Activated CD4-positive, alpha-beta memory T cell treated with anti-CD3 and anti-CD28 coated beads, Interleukin-2, amount 10 ng/mL, durations not matched to agents 7 days and 5 days (primary cell): ENCODE results near the gene TPCN1. TPM values are rescaled to one million over a fixed set of nuclear protein-coding genes. Genes with fewer than 3 reads are reported as not detected.

Experiments used
- CTCF ChIA-PET: fragments of 350-600 bp; sonication (Branson Sonifier 250); formaldehyde crosslinking; loops from one replicate; lab custom pipeline; 2021; ENCODE audit warnings: antibody characterized with exemption, inconsistent platforms; lab: Charles Lee
- POLR2A ChIA-PET: fragments of 350-600 bp; sonication (Branson Sonifier 250); formaldehyde crosslinking; loops from one replicate; lab custom pipeline; 2021; ENCODE audit warnings: antibody characterized with exemption; lab: Charles Lee
- DNase-seq: peaks from one replicate; pipeline ENCODE4 v3.0.0-alpha.2; 2020
- H3K27ac Mint-ChIP-seq: one replicate; pipeline ENCODE4 v1.8.0; 2021; ENCODE audit warnings: mild to moderate bottlenecking, mixed read lengths
- H3K27me3 Mint-ChIP-seq: one replicate; pipeline ENCODE4 v1.8.0; 2021; ENCODE audit warnings: mixed read lengths
- H3K36me3 Mint-ChIP-seq: one replicate; pipeline ENCODE4 v1.8.0; 2021; ENCODE audit warnings: low read depth, mixed read lengths
- H3K4me1 Mint-ChIP-seq: one replicate; pipeline ENCODE4 v1.8.0; 2021; ENCODE audit warnings: mixed read lengths
- H3K4me3 Mint-ChIP-seq: one replicate; pipeline ENCODE4 v1.8.0; 2021; ENCODE audit warnings: mild to moderate bottlenecking, mixed read lengths
- H3K9me3 Mint-ChIP-seq: one replicate; pipeline ENCODE4 v1.8.0; 2021; ENCODE audit warnings: mixed read lengths
- total RNA-seq, 2 experiments: library from RNA; stranded (reverse); gene quantifications; one replicate each; pipeline ENCODE4 v1.2.3, GENCODE V29; 2021

The TPCN1 gene
- total RNA-seq, 2 experiments from 2014 or later: 18.3 to 19.2 TPM

- ChIA-PET CTCF (interaction anchor here (0.9 to 1.0 kb wide), 2 partner anchors 65 to 165 kb away, joined by 3 to 4 read pairs; no protein-coding TSS in a partner anchor), POLR2A (interaction anchor here (1.3 to 2.1 kb wide), 6 partner anchors 22 to 77 kb away, joined by 3 to 14 read pairs (median 4); partner anchors contain the start of genes DDX54, RITA1 and TPCN1)
- Mint-ChIP-seq H3K4me3 (peak overlapping the region; percentile 14), H3K27ac (peak overlapping the region; percentile 62), H3K27me3 (no peaks in the 10 kb centered on the region), H3K9me3 (no peaks in the 10 kb centered on the region), H3K4me1 (peaks cover 36% of the 10 kb centered on the region), H3K36me3 (peaks cover 18% of the 10 kb centered on the region)
- peak; percentile 47 for DNase-seq
Measured at GRCh38 chr12:113261847-113262470, 40.7 kb downstream of the TPCN1 start.

- no peak for DNase-seq
- no peaks in the 10 kb centered on the region for H3K27me3 Mint-ChIP-seq
- H3K4me3 Mint-ChIP-seq: no peak overlapping the region
- CTCF ChIA-PET: no interaction called here
- no peaks in the 10 kb centered on the region for H3K9me3 Mint-ChIP-seq
- POLR2A ChIA-PET: interaction anchor here (1.3 to 2.1 kb wide), 5 partner anchors 23 to 77 kb away, joined by 3 to 14 read pairs (median 4); partner anchors contain the start of genes DDX54, RITA1 and TPCN1
- peak overlapping the region; percentile 9 for H3K27ac Mint-ChIP-seq
- H3K4me1 Mint-ChIP-seq: peaks cover 36% of the 10 kb centered on the region
- H3K36me3 Mint-ChIP-seq: peaks cover 20% of the 10 kb centered on the region
Measured at GRCh38 chr12:113262710-113263109, 41.4 kb downstream of the TPCN1 start.

GRCh38 chr12:113263431-113263963 is 42.2 kb downstream of the TPCN1 start:
- Mint-ChIP-seq H3K27me3 (no peaks in the 10 kb centered on the region), H3K9me3 (no peaks in the 10 kb centered on the region), H3K36me3 (peaks cover 24% of the 10 kb centered on the region), H3K4me1 (peaks cover 36% of the 10 kb centered on the region), H3K27ac (no peak overlapping the region), H3K4me3 (no peak overlapping the region)
- no peak for DNase-seq
- ChIA-PET CTCF (no interaction called here), POLR2A (interaction anchor here (1.5 kb wide), 1 partner anchor 59 kb away, joined by 3 read pairs; no protein-coding TSS in a partner anchor)

- H3K36me3 Mint-ChIP-seq: peaks cover 24% of the 10 kb centered on the region
- H3K27ac Mint-ChIP-seq: no peak overlapping the region
- peaks cover 27% of the 10 kb centered on the region for H3K4me1 Mint-ChIP-seq
- ChIA-PET CTCF (no interaction called here), POLR2A (interaction anchor here (1.1 kb wide), 1 partner anchor 44 kb away, joined by 3 read pairs; no protein-coding TSS in a partner anchor)
- no peaks in the 10 kb centered on the region for H3K9me3 Mint-ChIP-seq
- DNase-seq: no peak
- H3K4me3 Mint-ChIP-seq: no peak overlapping the region
- H3K27me3 Mint-ChIP-seq: no peaks in the 10 kb centered on the region
Measured at GRCh38 chr12:113266106-113266895, 45.0 kb downstream of the TPCN1 start.

GRCh38 chr12:113267621-113268020 is 46.4 kb downstream of the TPCN1 start:
- Mint-ChIP-seq H3K27ac (no peak overlapping the region), H3K4me1 (peaks cover 17% of the 10 kb centered on the region), H3K9me3 (no peaks in the 10 kb centered on the region), H3K27me3 (no peaks in the 10 kb centered on the region), H3K4me3 (no peak overlapping the region), H3K36me3 (peaks cover 22% of the 10 kb centered on the region)
- CTCF ChIA-PET: no interaction called here
- DNase-seq: no peak
- POLR2A ChIA-PET: interaction anchor here (1.1 kb wide), 1 partner anchor 45 kb away, joined by 3 read pairs; no protein-coding TSS in a partner anchor

- Mint-ChIP-seq H3K4me1 (peaks cover 13% of the 10 kb centered on the region), H3K4me3 (no peak overlapping the region), H3K36me3 (peaks cover 22% of the 10 kb centered on the region), H3K9me3 (no peaks in the 10 kb centered on the region), H3K27me3 (no peaks in the 10 kb centered on the region), H3K27ac (no peak overlapping the region)
- ChIA-PET POLR2A (no interaction called here), CTCF (no interaction called here)
- DNase-seq: no peak
Measured at GRCh38 chr12:113268136-113268535, 46.9 kb downstream of the TPCN1 start.

- DNase-seq: no peak
- no peak overlapping the region for H3K27ac Mint-ChIP-seq
- POLR2A ChIA-PET: no interaction called here
- no peak overlapping the region for H3K4me3 Mint-ChIP-seq
- H3K9me3 Mint-ChIP-seq: no peaks in the 10 kb centered on the region
- CTCF ChIA-PET: no interaction called here
- H3K36me3 Mint-ChIP-seq: peaks cover 20% of the 10 kb centered on the region
- no peaks in the 10 kb centered on the region for H3K27me3 Mint-ChIP-seq
- H3K4me1 Mint-ChIP-seq: peaks cover 9% of the 10 kb centered on the region
Measured at GRCh38 chr12:113268621-113269020, 47.4 kb downstream of the TPCN1 start.

- ChIA-PET POLR2A (no interaction called here), CTCF (interaction anchor here (0.6 kb wide), 1 partner anchor 72 kb away, joined by 3 read pairs; no protein-coding TSS in a partner anchor)
- Mint-ChIP-seq H3K27me3 (no peaks in the 10 kb centered on the region), H3K27ac (no peak overlapping the region), H3K9me3 (no peaks in the 10 kb centered on the region), H3K4me1 (peaks cover under 1% of the 10 kb centered on the region), H3K36me3 (peaks cover 15% of the 10 kb centered on the region), H3K4me3 (no peak overlapping the region)
- no peak for DNase-seq
Measured at GRCh38 chr12:113269257-113269943, 48.1 kb downstream of the TPCN1 start.

GRCh38 chr12:113270709-113271009 is 49.4 kb downstream of the TPCN1 start:
- peaks cover 14% of the 10 kb centered on the region for H3K36me3 Mint-ChIP-seq

GRCh38 chr12:113271466-113271852 is 50.2 kb downstream of the TPCN1 start:
- ChIA-PET POLR2A (no interaction called here), CTCF (no interaction called here)
- H3K27ac Mint-ChIP-seq: no peak overlapping the region
- H3K9me3 Mint-ChIP-seq: no peaks in the 10 kb centered on the region
- H3K27me3 Mint-ChIP-seq: no peaks in the 10 kb centered on the region
- peaks cover 9% of the 10 kb centered on the region for H3K36me3 Mint-ChIP-seq
- no peak for DNase-seq
- no peak overlapping the region for H3K4me3 Mint-ChIP-seq
- peaks cover 2% of the 10 kb centered on the region for H3K4me1 Mint-ChIP-seq

More at GRCh38 chr12:113270709-113271009, 49.4 kb downstream of the TPCN1 start:
- CTCF ChIA-PET: no interaction called here
- Mint-ChIP-seq H3K9me3 (no peaks in the 10 kb centered on the region), H3K4me1 (peaks cover 2% of the 10 kb centered on the region), H3K27me3 (no peaks in the 10 kb centered on the region), H3K4me3 (no peak overlapping the region), H3K27ac (no peak overlapping the region)
- POLR2A ChIA-PET: no interaction called here
- no peak for DNase-seq

GRCh38 chr12:113271853-113272561 is 50.7 kb downstream of the TPCN1 start:
- DNase-seq: no peak
- no peak overlapping the region for H3K4me3 Mint-ChIP-seq
- H3K9me3 Mint-ChIP-seq: no peaks in the 10 kb centered on the region
- ChIA-PET CTCF (no interaction called here), POLR2A (no interaction called here)
- H3K4me1 Mint-ChIP-seq: peaks cover 2% of the 10 kb centered on the region
- H3K27ac Mint-ChIP-seq: no peak overlapping the region
- H3K27me3 Mint-ChIP-seq: no peaks in the 10 kb centered on the region
- peaks cover 7% of the 10 kb centered on the region for H3K36me3 Mint-ChIP-seq

- Mint-ChIP-seq H3K27ac (no peak overlapping the region), H3K36me3 (peaks cover 2% of the 10 kb centered on the region), H3K9me3 (no peaks in the 10 kb centered on the region), H3K4me1 (peaks cover 2% of the 10 kb centered on the region), H3K4me3 (no peak overlapping the region), H3K27me3 (no peaks in the 10 kb centered on the region)
- no peak for DNase-seq
- ChIA-PET CTCF (no interaction called here), POLR2A (no interaction called here)
Measured at GRCh38 chr12:113273053-113273725, 51.9 kb downstream of the TPCN1 start.
